ENCODE data around the gene SEC24D.

SEC24D gene

DNA sequence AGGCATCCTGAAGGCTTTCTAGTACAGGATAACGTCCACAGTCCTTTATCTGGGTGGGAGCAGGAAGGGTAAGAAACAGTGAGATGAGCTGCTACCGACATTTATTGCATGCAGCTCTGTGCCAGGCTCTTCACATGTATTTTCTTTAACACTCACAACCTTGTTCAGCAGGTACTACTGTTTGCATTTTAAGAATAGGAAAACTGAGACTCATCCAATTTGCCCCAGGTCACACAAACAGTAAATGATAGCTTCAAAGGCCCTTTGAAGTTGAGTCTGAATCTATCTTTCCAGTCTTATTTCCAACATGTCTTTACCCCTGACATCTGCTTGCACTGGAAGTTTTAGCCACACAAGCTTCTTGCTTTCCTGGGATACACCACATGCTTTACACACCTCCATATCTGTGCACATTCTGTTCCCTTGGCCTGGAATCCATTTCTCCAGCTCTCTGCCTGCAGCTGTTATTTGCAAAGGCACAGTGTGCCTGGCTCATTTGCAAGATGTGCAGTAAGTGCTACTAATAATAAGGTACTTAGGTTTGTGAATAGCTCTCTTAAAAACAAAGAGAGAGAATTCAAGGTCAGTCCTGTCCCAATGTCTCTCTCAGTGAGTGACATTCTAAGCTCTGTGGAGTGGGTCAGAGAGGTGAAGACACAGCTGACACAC lies 89.5 kb downstream of the SEC24D start:
- no peaks in the 10 kb centered on the region for H3F3A ChIP-seq (ENCODE audit: low read depth)
- H2AFZ ChIP-seq (ENCODE audit: low read length): no peak overlapping the region
- no peaks in the 10 kb centered on the region for H3K27me3 ChIP-seq (ENCODE audit: insufficient read depth, low read length, poor library complexity, severe bottlenecking)
- TF ChIP-seq, protein P1, sequence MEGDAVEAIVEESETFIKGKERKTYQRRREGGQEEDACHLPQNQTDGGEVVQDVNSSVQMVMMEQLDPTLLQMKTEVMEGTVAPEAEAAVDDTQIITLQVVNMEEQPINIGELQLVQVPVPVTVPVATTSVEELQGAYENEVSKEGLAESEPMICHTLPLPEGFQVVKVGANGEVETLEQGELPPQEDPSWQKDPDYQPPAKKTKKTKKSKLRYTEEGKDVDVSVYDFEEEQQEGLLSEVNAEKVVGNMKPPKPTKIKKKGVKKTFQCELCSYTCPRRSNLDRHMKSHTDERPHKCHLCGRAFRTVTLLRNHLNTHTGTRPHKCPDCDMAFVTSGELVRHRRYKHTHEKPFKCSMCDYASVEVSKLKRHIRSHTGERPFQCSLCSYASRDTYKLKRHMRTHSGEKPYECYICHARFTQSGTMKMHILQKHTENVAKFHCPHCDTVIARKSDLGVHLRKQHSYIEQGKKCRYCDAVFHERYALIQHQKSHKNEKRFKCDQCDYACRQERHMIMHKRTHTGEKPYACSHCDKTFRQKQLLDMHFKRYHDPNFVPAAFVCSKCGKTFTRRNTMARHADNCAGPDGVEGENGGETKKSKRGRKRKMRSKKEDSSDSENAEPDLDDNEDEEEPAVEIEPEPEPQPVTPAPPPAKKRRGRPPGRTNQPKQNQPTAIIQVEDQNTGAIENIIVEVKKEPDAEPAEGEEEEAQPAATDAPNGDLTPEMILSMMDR (conservative IDR thresholded peaks at IDR 0.05; ENCODE audit: low read length): no peak
- TF ChIP-seq EZH2phosphoT487 (IDR thresholded peaks at IDR 0.05; ENCODE audit: borderline replicate concordance): no peak
- H3K9me3 ChIP-seq (ENCODE audit: insufficient read depth, low read depth, low read length): no peaks in the 10 kb centered on the region
- peaks cover 31% of the 10 kb centered on the region; the same call in 1 of the 2 replicates for H3K36me3 ChIP-seq (ENCODE audit: insufficient read depth, low read length)
- H4K20me1 ChIP-seq (ENCODE audit: insufficient read depth, low read length, poor library complexity, severe bottlenecking): no peaks in the 10 kb centered on the region
- no peak overlapping the region for H3K4me3 ChIP-seq (ENCODE audit: low read length, poor library complexity, severe bottlenecking)
- H3K4me2 ChIP-seq (ENCODE audit: low read depth, low read length, poor library complexity, severe bottlenecking): no peak overlapping the region
- no peaks in the 10 kb centered on the region for H3K79me2 ChIP-seq (ENCODE audit: insufficient read depth, low read length)
- no peak overlapping the region for H3K9ac ChIP-seq (ENCODE audit: low read depth, low read length, poor library complexity, severe bottlenecking)
- H3K9me2 ChIP-seq (replicated peaks; ENCODE audit: low read depth, low read length): no peaks in the 10 kb centered on the region
- no peaks in the 10 kb centered on the region for H3K4me1 ChIP-seq (ENCODE audit: insufficient read depth, low read length, poor library complexity, severe bottlenecking)

DNA sequence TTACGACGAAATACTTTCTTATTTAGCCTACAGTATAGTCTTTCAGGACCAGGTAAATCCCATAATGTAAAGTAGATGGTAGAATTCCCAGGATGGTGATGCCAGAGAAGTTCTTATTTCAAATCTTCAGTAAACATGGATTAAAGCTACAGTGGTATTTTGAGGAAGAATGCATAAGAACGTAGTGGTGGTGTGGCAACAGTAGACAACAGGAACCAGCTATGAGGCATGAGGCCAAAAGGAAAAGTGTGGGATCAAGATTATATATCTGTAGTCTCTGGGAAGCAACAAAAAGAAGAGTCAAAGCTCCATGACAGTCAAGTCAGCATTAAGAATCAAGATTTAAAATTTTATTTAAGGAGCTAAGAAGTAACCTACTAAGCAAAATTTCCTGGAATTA lies 90.6 kb downstream of the SEC24D start:
- no peaks in the 10 kb centered on the region for H3K79me2 ChIP-seq (ENCODE audit: insufficient read depth, low read length)
- no peaks in the 10 kb centered on the region for H3K4me1 ChIP-seq (ENCODE audit: insufficient read depth, low read length, poor library complexity, severe bottlenecking)
- no peaks in the 10 kb centered on the region for H3K27me3 ChIP-seq (ENCODE audit: insufficient read depth, low read length, poor library complexity, severe bottlenecking)
- H3K36me3 ChIP-seq (ENCODE audit: insufficient read depth, low read length): peaks cover 28% of the 10 kb centered on the region; the same call in 1 of the 2 replicates
- H3K9ac ChIP-seq (ENCODE audit: low read depth, low read length, poor library complexity, severe bottlenecking): no peak overlapping the region
- TF ChIP-seq, protein P1 (conservative IDR thresholded peaks at IDR 0.05; ENCODE audit: low read length): no peak
- TF ChIP-seq EZH2phosphoT487 (IDR thresholded peaks at IDR 0.05; ENCODE audit: borderline replicate concordance): no peak
- no peak overlapping the region for H2AFZ ChIP-seq (ENCODE audit: low read length)
- no peak overlapping the region for H3K4me3 ChIP-seq (ENCODE audit: low read length, poor library complexity, severe bottlenecking)
- H3F3A ChIP-seq (ENCODE audit: low read depth): no peaks in the 10 kb centered on the region
- no peaks in the 10 kb centered on the region for H3K9me2 ChIP-seq (replicated peaks; ENCODE audit: low read depth, low read length)
- no peaks in the 10 kb centered on the region for H3K9me3 ChIP-seq (ENCODE audit: insufficient read depth, low read depth, low read length)
- H4K20me1 ChIP-seq (ENCODE audit: insufficient read depth, low read length, poor library complexity, severe bottlenecking): no peaks in the 10 kb centered on the region
- H3K4me2 ChIP-seq (ENCODE audit: low read depth, low read length, poor library complexity, severe bottlenecking): no peak overlapping the region

DNA sequence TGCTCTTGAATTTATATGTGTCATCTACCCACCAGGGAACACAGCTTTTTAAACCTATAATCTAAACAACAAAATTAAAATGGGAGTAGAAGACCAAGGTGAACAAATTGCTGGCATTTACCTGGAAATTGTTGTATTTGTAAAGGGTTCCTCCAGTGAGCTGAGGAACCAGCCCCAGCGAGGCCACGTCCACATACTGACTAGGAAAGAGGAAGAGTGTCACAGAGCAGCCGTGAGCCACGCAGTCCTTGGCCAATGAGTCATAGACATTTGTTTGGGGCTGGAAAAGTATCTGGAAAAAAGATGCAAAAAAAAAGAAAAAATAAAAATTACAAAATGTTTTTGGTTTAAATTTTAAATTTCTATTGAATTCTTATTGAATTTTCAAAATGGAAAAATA lies 92.1 kb downstream of the SEC24D start:
- Histone ChIP-seq H3K36me3 (ENCODE audit: insufficient read depth, low read length) (peaks cover 38% of the 10 kb centered on the region), H3K9me3 (ENCODE audit: insufficient read depth, low read depth, low read length) (no peaks in the 10 kb centered on the region), H3K27me3 (ENCODE audit: insufficient read depth, low read length, poor library complexity, severe bottlenecking) (no peaks in the 10 kb centered on the region), H2AFZ (ENCODE audit: low read length) (no peak overlapping the region), H3F3A (ENCODE audit: low read depth) (no peaks in the 10 kb centered on the region), H3K79me2 (ENCODE audit: insufficient read depth, low read length) (no peaks in the 10 kb centered on the region), H3K9ac (ENCODE audit: low read depth, low read length, poor library complexity, severe bottlenecking) (no peak overlapping the region), H3K4me1 (ENCODE audit: insufficient read depth, low read length, poor library complexity, severe bottlenecking) (no peaks in the 10 kb centered on the region), H3K9me2 (replicated peaks; ENCODE audit: low read depth, low read length) (no peaks in the 10 kb centered on the region), H3K4me2 (ENCODE audit: low read depth, low read length, poor library complexity, severe bottlenecking) (no peak overlapping the region), H3K4me3 (ENCODE audit: low read length, poor library complexity, severe bottlenecking) (no peak overlapping the region), H4K20me1 (ENCODE audit: insufficient read depth, low read length, poor library complexity, severe bottlenecking) (no peaks in the 10 kb centered on the region)
- TF ChIP-seq, protein P1 (conservative IDR thresholded peaks at IDR 0.05; ENCODE audit: low read length): no peak
- no peak for TF ChIP-seq EZH2phosphoT487 (IDR thresholded peaks at IDR 0.05; ENCODE audit: borderline replicate concordance)
